Measurements from ENCODE around the gene C2CD3. TPM values are rescaled to one million over a fixed set of nuclear protein-coding genes. Genes with fewer than 3 reads are reported as not detected.

The C2CD3 gene
- total and polyA plus RNA-seq, 9 of the 15 experiments (the other 6 are each of a cell fraction or from before 2014, with no cell fraction given): 4.4 to 20.2 (median 15.4) TPM

DNA sequence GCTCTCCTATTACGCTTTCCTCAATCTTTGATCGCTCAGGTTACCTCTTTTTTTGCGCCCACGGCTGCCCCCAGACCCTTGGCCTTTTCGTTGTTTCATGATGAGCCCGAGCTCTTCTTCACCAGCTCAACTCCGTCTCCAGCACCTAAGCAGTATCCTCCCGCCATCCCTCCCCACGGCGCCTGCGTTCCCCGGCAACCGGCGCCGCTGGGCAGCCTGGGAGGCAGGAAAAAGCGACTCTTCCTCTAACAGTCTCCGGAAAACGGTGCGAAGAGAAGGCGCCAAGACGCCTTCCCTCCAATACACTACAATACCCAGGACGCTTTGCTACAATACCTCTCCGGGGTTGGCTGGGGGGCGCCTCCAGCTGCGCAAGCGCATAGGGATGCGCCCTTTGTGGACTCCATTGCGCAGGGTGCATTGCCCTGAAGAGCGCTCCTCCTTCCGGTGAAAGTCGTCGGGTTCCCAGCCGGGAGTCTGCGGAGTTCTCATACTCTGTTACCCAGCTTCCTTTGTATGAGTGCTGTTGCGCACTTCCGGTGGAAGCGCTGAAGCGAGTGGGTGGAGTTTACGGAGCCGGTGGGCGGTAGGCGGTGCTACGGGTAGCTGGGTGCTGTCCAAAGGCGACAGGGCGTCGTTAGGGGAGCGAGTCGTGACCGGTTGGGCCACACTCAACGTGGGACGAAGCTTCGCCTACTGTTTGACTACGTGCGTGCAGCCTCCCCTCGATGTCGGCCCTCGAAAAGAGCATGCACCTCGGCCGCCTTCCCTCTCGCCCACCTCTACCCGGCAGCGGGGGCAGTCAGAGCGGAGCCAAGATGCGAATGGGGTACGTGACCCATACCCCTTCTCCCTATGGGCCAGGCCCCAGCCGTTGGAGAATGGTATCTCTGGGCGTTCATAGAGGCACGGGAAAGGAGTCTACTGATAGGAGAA, at the start of gene C2CD3, which contains the start of gene PPME1 (continued):
- TF ChIP-seq ZNF696 (CRISPR knock-in tag; conservative IDR thresholded peaks at IDR 0.05): no peak
- no peak; the same call in 1 of the 2 replicates for TF ChIP-seq TCF7L2 (IDR thresholded peaks at IDR 0.05; ENCODE audit: low read depth, low read length)
- TF ChIP-seq, protein P1, sequence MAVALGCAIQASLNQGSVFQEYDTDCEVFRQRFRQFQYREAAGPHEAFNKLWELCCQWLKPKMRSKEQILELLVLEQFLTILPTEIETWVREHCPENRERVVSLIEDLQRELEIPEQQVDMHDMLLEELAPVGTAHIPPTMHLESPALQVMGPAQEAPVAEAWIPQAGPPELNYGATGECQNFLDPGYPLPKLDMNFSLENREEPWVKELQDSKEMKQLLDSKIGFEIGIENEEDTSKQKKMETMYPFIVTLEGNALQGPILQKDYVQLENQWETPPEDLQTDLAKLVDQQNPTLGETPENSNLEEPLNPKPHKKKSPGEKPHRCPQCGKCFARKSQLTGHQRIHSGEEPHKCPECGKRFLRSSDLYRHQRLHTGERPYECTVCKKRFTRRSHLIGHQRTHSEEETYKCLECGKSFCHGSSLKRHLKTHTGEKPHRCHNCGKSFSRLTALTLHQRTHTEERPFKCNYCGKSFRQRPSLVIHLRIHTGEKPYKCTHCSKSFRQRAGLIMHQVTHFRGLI (CRISPR knock-in tag; IDR thresholded peaks at IDR 0.05): no peak
- TF ChIP-seq MIER1 (IDR thresholded peaks at IDR 0.05; ENCODE audit: low read depth): peak; percentile 68; the same call in 1 of the 2 replicates
- TF ChIP-seq POLR2AphosphoS2 (IDR thresholded peaks at IDR 0.05; ENCODE audit: low read length): no peak
- TF ChIP-seq, protein P2, sequence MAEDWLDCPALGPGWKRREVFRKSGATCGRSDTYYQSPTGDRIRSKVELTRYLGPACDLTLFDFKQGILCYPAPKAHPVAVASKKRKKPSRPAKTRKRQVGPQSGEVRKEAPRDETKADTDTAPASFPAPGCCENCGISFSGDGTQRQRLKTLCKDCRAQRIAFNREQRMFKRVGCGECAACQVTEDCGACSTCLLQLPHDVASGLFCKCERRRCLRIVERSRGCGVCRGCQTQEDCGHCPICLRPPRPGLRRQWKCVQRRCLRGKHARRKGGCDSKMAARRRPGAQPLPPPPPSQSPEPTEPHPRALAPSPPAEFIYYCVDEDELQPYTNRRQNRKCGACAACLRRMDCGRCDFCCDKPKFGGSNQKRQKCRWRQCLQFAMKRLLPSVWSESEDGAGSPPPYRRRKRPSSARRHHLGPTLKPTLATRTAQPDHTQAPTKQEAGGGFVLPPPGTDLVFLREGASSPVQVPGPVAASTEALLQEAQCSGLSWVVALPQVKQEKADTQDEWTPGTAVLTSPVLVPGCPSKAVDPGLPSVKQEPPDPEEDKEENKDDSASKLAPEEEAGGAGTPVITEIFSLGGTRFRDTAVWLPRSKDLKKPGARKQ (CRISPR knock-in tag; IDR thresholded peaks at IDR 0.05): no peak
- no peak for TF ChIP-seq SNRNP70 (optimal IDR thresholded peaks at IDR 0.05; ENCODE audit: low read depth, low read length)
- TF ChIP-seq SREBF2 (CRISPR knock-in tag; IDR thresholded peaks at IDR 0.05): no peak
- peak; percentile 97 for TF ChIP-seq POLR2G (IDR thresholded peaks at IDR 0.05; ENCODE audit: low read depth, low read length)
- TF ChIP-seq NFYB (IDR thresholded peaks at IDR 0.05; ENCODE audit: extremely low read depth, insufficient read length): no peak
- no peak for TF ChIP-seq ZSCAN32 (CRISPR knock-in tag; IDR thresholded peaks at IDR 0.05)
- TF ChIP-seq LARP7 (IDR thresholded peaks at IDR 0.05): no peak
- TF ChIP-seq CREM (IDR thresholded peaks at IDR 0.05; ENCODE audit: low read depth): peak; percentile 91
- peak; percentile 98 for TF ChIP-seq HNRNPLL (IDR thresholded peaks at IDR 0.05; ENCODE audit: low read depth, low read length, poor library complexity, severe bottlenecking)
- TF ChIP-seq HMG20A (CRISPR knock-in tag; conservative IDR thresholded peaks at IDR 0.05): no peak
- TF ChIP-seq, protein P3, sequence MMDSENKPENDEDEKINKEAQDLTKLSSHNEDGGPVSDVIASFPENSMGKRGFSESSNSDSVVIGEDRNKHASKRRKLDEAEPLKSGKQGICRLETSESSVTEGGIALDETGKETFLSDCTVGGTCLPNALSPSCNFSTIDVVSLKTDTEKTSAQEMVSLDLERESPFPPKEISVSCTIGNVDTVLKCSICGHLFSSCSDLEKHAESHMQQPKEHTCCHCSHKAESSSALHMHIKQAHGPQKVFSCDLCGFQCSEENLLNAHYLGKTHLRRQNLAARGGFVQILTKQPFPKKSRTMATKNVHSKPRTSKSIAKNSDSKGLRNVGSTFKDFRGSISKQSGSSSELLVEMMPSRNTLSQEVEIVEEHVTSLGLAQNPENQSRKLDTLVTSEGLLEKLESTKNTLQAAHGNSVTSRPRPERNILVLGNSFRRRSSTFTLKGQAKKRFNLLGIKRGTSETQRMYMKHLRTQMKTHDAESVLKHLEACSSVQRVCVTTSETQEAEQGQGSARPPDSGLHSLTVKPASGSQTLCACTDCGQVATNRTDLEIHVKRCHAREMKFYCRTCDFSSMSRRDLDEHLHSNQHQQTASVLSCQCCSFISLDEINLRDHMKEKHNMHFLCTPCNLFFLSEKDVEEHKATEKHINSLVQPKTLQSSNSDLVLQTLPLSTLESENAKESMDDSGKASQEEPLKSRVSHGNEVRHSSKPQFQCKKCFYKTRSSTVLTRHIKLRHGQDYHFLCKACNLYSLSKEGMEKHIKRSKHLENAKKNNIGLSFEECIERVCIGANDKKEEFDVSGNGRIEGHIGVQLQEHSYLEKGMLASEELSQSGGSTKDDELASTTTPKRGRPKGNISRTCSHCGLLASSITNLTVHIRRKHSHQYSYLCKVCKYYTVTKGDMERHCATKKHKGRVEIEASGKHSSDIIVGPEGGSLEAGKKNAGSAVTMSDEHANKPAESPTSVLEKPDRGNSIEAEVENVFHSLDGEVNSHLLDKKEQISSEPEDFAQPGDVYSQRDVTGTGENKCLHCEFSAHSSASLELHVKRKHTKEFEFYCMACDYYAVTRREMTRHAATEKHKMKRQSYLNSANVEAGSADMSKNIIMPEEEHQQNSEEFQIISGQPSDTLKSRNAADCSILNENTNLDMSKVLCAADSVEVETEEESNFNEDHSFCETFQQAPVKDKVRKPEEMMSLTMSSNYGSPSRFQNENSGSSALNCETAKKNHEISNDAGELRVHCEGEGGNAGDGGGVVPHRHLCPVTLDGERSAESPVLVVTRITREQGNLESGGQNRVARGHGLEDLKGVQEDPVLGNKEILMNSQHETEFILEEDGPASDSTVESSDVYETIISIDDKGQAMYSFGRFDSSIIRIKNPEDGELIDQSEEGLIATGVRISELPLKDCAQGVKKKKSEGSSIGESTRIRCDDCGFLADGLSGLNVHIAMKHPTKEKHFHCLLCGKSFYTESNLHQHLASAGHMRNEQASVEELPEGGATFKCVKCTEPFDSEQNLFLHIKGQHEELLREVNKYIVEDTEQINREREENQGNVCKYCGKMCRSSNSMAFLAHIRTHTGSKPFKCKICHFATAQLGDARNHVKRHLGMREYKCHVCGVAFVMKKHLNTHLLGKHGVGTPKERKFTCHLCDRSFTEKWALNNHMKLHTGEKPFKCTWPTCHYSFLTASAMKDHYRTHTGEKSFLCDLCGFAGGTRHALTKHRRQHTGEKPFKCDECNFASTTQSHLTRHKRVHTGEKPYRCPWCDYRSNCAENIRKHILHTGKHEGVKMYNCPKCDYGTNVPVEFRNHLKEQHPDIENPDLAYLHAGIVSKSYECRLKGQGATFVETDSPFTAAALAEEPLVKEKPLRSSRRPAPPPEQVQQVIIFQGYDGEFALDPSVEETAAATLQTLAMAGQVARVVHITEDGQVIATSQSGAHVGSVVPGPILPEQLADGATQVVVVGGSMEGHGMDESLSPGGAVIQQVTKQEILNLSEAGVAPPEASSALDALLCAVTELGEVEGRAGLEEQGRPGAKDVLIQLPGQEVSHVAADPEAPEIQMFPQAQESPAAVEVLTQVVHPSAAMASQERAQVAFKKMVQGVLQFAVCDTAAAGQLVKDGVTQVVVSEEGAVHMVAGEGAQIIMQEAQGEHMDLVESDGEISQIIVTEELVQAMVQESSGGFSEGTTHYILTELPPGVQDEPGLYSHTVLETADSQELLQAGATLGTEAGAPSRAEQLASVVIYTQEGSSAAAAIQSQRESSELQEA (IDR thresholded peaks at IDR 0.05; ENCODE audit: low read depth): peak; percentile 89
- peak; percentile 57; the same call in 1 of the 2 replicates for TF ChIP-seq GTF2E2 (tag; IDR thresholded peaks at IDR 0.05)
